HG02798 (cell line): ENCODE measurements around the gene VEPH1.

ENCODE experiments used
- ATAC-seq: cut with Tn5 transposase; IDR thresholded peaks from one replicate; pipeline ENCODE4 v1.9.1; 2021; ENCODE audit warnings: mild to moderate bottlenecking; ENCODE audit not compliant: unreplicated experiment, poor library complexity

The VEPH1 gene

DNA sequence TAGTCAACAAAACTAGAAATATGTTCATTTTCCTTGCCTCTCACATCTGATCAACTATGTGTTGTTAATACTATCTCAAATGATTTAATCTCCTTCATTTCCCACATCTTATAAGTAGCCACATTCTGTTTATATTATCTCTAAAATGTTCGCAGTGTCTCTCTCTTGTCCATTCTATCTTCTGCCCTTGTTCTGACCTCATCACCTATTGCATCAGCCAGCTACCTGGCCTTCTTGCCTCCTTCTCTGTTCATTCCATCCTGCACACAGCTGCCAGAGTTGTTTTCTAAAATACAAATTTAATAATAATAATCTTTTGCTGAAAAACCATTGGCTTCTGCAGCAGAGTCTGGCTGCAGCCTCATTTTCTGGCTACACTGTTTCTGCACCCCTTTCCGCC, 267.9 kb downstream of the VEPH1 start:
- no peak for ATAC-seq

DNA sequence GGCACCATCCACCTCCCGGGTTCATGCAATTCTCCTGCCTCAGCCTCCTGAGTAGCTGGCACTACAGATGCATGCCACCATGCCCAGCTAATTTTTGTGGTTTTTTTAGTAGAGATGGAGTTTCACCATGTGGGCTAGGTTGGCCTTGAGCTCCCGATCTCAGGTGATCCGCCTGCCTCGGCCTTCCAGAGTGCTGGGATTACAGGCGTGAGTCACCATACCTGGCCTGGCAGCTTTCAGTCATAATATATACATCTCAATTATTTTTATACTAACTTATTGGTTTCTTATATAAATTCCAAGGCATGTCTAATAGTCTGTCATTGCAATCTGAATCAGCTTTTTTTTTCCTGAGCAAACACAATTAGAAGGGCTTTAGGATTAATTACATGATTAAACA, 269.3 kb downstream of the VEPH1 start:
- no peak for ATAC-seq

DNA sequence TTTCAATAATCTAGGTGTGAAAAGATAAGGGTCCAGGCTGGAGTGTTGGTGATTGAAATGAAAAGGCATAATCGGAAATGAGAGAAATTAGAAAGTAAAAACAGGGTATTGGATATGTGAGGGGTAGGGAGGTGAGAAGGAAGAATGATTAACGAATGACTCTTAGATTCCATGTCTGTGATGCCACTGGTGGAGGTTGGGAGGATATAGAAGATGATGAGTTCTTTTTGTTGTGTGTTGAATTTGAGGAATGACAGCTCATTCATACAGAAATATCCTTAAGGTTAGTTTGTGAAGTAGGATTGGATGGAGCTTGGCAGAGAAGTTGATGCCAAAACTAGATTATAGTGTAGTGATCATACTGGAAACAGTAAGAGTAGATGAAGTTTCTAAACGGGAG, 271.1 kb downstream of the VEPH1 start:
- ATAC-seq, result no peak

DNA sequence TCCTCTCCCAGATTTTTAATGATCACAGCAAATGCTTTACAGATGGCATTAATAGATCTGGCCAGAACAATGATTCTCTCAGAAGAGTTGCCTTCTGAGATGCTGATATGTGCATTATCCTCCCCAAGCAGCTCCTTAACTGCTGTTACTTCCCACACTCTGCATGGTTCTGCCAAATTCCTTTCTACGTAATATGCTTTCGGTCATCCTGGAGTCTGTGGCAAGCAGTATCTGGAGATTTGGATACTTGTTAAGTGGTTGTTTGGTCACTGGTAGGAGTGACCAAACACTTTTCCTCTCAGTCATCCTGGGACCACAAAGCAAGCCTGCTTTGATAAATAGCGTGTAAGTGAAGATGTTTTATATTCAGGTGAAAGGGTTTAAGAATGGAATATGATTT, 272.1 kb downstream of the VEPH1 start:
- no peak for ATAC-seq

DNA sequence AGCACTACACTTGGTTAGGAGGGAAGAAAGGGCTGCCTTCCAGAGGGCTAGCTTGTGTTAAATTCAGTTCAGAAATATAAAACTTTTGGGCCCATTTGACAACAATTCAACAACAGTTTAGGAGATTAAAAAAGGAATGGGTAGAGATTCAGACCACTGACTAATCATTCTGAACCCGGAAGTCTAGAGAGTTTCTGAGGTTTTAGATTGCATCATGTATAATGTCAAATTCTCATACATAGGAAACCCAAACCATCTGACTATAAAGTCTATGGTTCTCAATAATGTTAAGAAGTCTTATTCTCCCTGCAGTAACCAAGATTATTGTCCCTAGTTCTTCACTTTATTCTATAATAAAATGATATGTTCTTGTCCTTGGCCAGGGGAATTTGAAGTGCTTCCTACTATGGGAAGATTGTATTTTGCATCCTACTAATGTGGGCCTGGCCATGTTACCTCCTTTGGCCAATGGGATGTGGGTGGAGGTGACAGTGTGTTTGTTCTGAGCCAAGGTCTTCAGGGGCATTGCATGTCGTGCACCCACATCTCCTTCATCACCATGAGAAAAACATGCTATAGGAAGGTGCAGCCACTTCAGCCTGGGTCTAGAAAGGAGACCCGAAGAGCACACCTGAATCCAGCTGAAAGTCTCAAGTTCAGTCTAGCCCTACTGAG, 276.9 kb downstream of the VEPH1 start:
- no peak for ATAC-seq

DNA sequence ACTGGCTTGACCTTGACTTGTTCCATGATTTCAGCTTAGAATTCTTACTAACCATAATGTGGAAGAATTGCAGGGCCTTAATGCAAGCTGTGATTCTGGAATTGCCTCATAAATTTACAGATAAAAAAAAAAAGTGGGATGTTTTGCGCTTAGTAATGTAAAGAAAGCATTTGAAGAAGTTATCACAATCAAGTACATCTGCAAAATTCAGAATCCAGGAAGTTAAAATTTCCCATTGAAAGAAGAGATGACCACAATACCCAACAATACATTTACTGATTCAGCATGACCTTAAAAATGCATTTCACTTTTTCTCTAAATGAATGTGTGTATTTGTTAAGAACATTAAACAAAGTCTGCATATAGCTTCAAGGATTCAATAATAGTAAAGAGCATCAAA, 278.2 kb downstream of the VEPH1 start:
- no peak for ATAC-seq

DNA sequence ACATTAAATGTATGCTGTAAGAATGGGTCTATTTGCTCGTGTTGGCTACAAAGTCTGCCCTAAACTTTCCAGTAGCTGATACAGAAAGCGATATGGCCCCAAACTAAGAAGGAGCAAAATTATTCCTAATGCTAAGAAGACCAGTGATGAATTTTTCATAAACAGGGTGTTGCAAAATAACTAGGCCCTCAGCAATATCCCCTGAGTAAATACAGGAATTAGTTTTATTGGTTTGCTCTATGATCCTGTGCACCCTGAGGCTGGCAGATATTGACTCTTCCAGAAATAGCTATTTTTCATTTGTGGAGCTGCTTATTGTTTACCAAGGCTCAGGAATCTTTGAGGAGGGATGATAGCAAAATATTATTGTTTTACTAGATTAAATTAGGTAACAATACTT, 282.3 kb downstream of the VEPH1 start:
- ATAC-seq, result no peak

DNA sequence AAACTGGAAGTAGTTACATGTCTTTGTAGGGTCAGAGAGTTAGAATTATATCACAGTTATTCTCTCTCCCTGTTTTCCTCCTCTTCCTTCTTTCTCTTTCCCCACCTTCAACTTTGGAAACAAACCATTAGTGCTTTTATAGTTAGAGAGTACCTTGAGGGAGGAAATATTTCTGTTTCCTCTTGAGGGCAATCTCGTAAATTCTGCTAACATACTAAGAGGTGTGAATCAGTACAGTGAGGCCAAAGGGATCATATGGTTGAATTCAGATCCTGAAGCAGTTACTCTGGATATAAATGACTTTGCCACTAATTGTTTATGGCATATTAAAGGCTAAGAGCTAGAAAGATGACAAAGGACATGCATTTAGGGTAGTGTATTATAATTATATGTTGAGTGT, 283.0 kb downstream of the VEPH1 start:
- no peak for ATAC-seq

DNA sequence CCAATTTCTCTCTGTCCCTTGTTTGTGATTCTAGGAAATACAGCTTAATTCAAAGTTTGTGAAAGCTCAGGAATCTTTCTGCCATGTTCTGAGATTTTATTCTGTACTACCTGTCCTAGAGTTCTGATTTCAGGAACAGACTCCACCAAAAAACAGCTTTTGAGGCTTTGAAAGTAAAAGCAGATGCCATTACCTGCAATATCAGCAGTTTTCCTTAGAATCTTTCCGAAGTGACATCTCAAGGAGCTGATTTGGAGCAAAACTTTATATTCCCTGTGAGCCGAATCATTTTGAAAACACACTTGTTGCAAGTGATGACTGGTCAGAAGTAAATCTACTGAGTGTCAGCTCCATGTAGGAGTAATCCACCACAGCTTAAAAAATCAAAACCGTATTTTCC, 284.0 kb downstream of the VEPH1 start:
- ATAC-seq, result no peak
